Colon (tissue), 2 donors: Measurements from ENCODE around the gene MBNL3.
"Not testable (repeated sequence)": the region's sequence is repeated elsewhere in the genome, so short reads cannot be mapped to it uniquely, and the experiment has no call there.

Source experiments
- FAIRE-seq: peaks from 2 replicates; lab custom pipeline; 2012; peaks lifted over from hg19 to GRCh38; lab: Jason Lieb, UNC
- donor health status: control.
- donor health status: control.

The MBNL3 gene

DNA sequence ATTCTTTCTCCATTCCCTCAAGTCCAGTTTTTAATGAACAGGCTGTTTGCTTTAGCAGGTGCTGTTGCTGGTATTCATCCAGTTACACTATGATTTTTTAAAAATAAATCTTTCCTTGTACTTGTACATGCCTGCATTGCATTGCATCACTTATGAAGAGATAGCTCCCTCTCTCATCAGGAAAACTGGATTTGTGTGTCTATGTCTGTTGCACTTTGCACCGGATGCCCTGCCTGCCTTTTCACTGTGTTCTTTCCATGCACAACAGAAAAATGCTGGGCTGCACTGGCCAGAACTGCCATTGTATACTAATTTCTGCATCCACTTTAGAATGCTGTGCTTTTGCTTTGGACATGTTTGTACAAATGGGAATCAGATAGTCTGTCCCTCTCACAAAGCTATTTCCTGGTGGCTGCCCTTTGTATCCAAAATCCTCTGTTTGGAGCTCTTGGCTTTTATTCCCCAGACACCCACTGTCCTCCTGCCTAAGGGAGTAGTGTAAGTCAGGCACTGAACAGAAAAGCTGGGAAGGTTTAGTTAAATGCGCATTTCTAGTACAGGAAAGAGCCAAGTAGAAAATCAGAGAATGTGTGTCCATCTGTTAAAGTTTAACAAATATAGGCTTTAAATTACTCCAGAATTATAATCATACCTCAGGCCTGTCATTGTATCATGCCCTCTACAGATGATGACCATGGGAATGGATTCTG lies 119.1 kb downstream of the MBNL3 start:
- FAIRE-seq, result no peak

DNA sequence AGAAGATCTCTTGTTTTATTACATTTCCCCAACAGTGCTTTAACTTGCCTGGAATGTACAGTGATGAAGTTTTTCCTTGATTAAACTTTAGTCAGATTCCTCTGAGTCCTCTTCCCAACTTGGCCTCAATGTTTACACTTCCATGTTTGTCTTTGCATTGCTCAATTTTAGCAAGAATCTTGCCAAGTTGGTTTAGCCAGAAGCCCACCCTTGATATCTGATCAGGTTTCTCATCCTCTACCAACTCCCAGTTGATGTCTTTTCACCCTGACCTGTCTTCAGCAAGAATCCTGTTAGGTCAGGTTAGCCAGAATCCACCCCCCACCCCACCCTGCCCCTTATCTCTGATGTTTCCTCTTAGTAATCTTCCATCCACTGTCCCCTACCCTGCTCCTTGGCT lies 120.9 kb downstream of the MBNL3 start:
- FAIRE-seq, result no peak

DNA sequence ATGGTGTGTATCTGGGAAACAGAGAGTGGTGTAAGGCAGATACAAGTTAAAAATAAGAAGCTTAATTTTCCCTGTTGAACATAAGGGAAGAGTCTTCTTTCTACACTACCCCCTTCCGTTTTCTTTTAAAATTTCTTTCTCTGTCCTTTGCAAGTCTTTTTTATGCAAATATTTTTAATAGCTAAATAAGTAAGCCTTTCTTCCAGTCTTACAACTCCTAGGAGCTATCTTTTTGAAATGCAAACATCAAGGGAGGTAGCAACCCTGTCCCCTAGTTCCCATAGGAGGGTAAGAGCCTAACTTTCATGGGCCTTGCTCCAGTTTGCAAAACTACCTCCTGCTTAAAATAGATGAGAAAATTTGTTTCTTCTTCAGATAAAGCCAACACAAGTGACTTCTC lies 121.5 kb downstream of the MBNL3 start:
- FAIRE-seq, result no peak

- no peak for FAIRE-seq
These were observed 123.3 kb downstream of the MBNL3 start for GRCh38 chrX:132365490-132365889.

GRCh38 chrX:132364313-132364712 lies 124.5 kb downstream of the MBNL3 start:
- FAIRE-seq, result no peak

GRCh38 chrX:132353430-132353829 lies 135.4 kb downstream of the MBNL3 start:
- FAIRE-seq, result no peak

GRCh38 chrX:132336172-132336571 lies 152.7 kb downstream of the MBNL3 start:
- FAIRE-seq, result no peak

GRCh38 chrX:132333351-132333750 lies 155.5 kb downstream of the MBNL3 start:
- no peak for FAIRE-seq

DNA sequence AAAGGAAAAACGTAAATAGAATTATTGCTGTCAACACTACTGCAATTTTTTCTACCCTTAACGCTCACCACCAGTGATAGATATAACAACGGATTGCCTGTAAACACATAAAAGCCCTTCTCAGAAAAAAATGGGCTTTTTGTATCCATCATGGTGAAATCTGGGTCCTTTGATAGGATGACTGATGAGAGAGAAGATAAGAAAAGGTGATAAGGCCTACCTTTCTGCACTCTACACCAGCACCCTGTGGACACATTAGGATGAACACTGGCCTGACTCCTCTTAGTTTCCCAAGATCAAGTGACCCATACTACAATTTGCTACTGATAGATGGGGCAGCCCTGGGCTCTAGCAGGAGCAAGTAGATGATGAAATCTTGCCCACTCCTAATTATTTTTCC lies 157.3 kb downstream of the MBNL3 start:
- no peak for FAIRE-seq

DNA sequence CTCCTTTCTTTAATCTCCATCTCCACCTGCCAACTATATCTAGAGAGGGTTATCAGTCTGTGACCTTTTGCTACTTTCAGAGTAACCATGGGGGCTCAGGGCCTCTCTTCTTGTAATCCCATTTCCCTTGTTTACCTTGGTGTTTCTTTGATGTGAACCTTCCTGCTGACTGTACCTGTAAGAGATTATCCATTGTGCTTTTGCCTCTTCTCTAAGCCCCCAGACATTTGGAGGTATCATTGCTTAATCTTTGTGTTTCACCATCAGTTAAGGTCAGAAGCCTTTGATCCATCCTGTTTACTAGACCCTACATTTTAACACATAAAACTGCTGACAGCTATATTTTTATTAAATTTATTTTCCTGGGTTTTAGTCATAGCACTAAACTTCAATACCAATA lies 157.8 kb downstream of the MBNL3 start:
- FAIRE-seq, result no peak

DNA sequence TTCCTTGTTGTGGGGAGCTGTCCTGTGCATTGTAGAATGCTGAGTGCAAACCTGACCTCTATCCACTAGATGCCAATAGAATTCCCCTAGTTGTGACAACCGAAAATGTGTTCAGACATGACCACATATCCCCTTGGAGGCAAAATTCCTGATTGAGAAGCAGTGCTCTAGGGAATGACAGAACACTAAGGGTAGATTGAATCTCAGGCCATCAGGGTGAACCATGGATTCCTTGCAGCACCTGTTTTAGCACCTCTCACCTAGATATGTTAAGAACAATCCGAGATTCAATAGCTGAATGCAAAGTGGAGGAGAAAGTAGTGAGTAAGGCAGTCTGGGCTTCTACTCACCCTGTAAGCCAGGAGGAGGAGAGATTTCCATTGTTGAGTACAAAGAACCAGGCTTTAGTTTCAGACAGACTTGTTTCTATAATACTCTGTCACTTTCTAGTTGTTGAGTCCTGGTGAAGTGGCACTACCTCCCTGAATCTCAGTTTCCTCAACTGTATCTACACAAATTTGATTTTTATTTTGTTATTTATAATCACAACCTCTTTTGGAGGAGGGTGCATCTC lies 158.6 kb downstream of the MBNL3 start:
- FAIRE-seq, result no peak

DNA sequence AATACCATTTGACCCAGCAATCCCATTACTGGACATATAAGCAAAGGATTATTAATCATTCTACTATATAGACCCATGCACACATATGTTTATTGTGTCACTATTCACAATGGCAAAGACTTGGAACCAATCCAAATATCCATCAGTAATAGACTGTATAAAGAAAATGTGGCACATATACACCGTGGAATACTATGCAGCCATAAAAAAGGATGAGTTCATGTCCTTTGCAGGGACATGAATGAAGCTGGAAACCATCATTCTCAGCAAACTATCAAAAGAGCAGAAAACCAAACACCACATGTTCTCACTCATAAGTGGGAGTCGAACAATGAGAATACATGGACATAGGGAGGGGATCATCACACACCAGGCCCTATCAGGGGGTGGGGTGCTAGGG lies 161.9 kb downstream of the MBNL3 start:
- not testable (repeated sequence) for FAIRE-seq
